Coronary artery (tissue), 2 donors: Measurements from ENCODE around the gene BUB3.

Experiments used
- DNase-seq: peaks from one replicate; pipeline ENCODE4 v3.0.0-alpha.2; 2017; ENCODE audit warnings: low spot score
- H3K27ac ChIP-seq, 2 donors: fragments of 200-600 bp; sonication (generic); one replicate each; pipeline ENCODE4 v1.5.1; 2016 to 2019
- H3K4me3 ChIP-seq: fragments of 200-600 bp; sonication (generic); 2 replicates; pipeline ENCODE4 v1.5.1; 2016; ENCODE audit warnings: mild to moderate bottlenecking, moderate library complexity
- CTCF ChIP-seq: fragments of 200-600 bp; sonication (generic); IDR thresholded peaks from one replicate; pipeline ENCODE4 v1.5.1; 2019; ENCODE audit warnings: antibody characterized with exemption

BUB3 gene

GRCh38 chr10:123150986-123151736 lies 3.0 kb upstream of the BUB3 start:
- Histone ChIP-seq H3K4me3 (peak overlapping the region; percentile 70), H3K27ac (no peak overlapping the region)
- no peak for TF ChIP-seq CTCF
- DNase-seq: no peak

- H3K4me3 ChIP-seq: peak overlapping the region; percentile 70
- no peak for TF ChIP-seq CTCF
- H3K27ac ChIP-seq: no peak overlapping the region
- no peak for DNase-seq
Measured at GRCh38 chr10:123151737-123152135, 2.5 kb upstream of the BUB3 start.

GRCh38 chr10:123153486-123154091 lies 613 bp upstream of the BUB3 start:
- no peak for TF ChIP-seq CTCF
- Histone ChIP-seq H3K4me3 (no peak overlapping the region), H3K27ac (no peak overlapping the region)
- no peak for DNase-seq

GRCh38 chr10:123154711-123155505 lies 706 bp downstream of the BUB3 start:
- Histone ChIP-seq H3K4me3 (peak overlapping the region; percentile 95), H3K27ac (peak overlapping the region; percentile 73 to 93)
- no peak for TF ChIP-seq CTCF
- peak; percentile 78 for DNase-seq

- no peak for DNase-seq
- Histone ChIP-seq H3K4me3 (no peak overlapping the region), H3K27ac (no peak overlapping the region)
- no peak for TF ChIP-seq CTCF
Measured at GRCh38 chr10:123156078-123156477, 1.9 kb downstream of the BUB3 start.

GRCh38 chr10:123157210-123157609 lies 3.0 kb downstream of the BUB3 start:
- no peak overlapping the region for H3K27ac ChIP-seq
- no peak for TF ChIP-seq CTCF
- DNase-seq: no peak
- no peak overlapping the region for H3K4me3 ChIP-seq
